WTC11 (cell line): ENCODE measurements around the gene ENPP6. TPM values are rescaled to one million over a fixed set of nuclear protein-coding genes. Genes with fewer than 3 reads are reported as not detected.

Experiments
- ATAC-seq: fragments of 200-7000 bp; cut with Tn5 transposase; 2 replicates; pipeline ENCODE4 v1.10.0; 2021; ENCODE audit warnings: mild to moderate bottlenecking, moderate library complexity
- CTCF ChIA-PET: fragments of 300-600 bp; sonication (Branson Sonifier 250); formaldehyde crosslinking; loops from one replicate; lab custom pipeline; 2021; ENCODE audit warnings: antibody characterized with exemption; lab: Charles Lee
- POLR2A ChIA-PET: fragments of 350-600 bp; sonication (Branson Sonifier 250); formaldehyde crosslinking; loops from one replicate; lab custom pipeline; 2021; ENCODE audit warnings: antibody characterized with exemption; lab: Charles Lee
- DNase-seq: peaks from one replicate; pipeline ENCODE4 v3.0.0; 2021; ENCODE audit warnings: low spot score
- H3K27ac Mint-ChIP-seq: 2 replicates; pipeline ENCODE4 v1.8.0; 2021; ENCODE audit warnings: mixed read lengths
- H3K27me3 Mint-ChIP-seq: 2 replicates; pipeline ENCODE4 v1.8.0; 2021; ENCODE audit warnings: low read depth, mild to moderate bottlenecking, moderate library complexity, mixed read lengths
- H3K36me3 Mint-ChIP-seq: 2 replicates; pipeline ENCODE4 v1.8.0; 2021; ENCODE audit warnings: mixed read lengths
- H3K4me1 Mint-ChIP-seq: 2 replicates; pipeline ENCODE4 v1.8.0; 2022; ENCODE audit warnings: mixed read lengths
- H3K4me3 Mint-ChIP-seq: 2 replicates; pipeline ENCODE4 v1.8.0; 2021; ENCODE audit warnings: mild to moderate bottlenecking, moderate library complexity, mixed read lengths
- H3K9me3 Mint-ChIP-seq: 2 replicates; pipeline ENCODE4 v1.8.0; 2021; ENCODE audit warnings: mixed read lengths
- CDX4 ChIP-seq: fragments of 250-450 bp; sonication (Bioruptor Pico); IDR thresholded peaks from 2 replicates; pipeline ENCODE4 v1.9.0; 2021; ENCODE audit warnings: moderate library complexity, mild to moderate bottlenecking, inconsistent platforms, borderline replicate concordance
- CREB1 ChIP-seq: sonication (generic); formaldehyde crosslinking; IDR thresholded peaks from 2 replicates; pipeline ENCODE4 v1.8.0; 2023; ENCODE audit warnings: mild to moderate bottlenecking, missing genetic modification reagents
- E2F5 ChIP-seq: sonication (generic); formaldehyde crosslinking; IDR thresholded peaks from 2 replicates; pipeline ENCODE4 v1.8.1; 2022; ENCODE audit warnings: mild to moderate bottlenecking, moderate library complexity, missing genetic modification reagents
- EMX1 ChIP-seq: fragments of 250-450 bp; sonication (Bioruptor Pico); IDR thresholded peaks from 2 replicates; pipeline ENCODE4 v1.8.0; 2021; ENCODE audit warnings: mild to moderate bottlenecking
- ETV6 ChIP-seq: sonication (generic); formaldehyde crosslinking; IDR thresholded peaks from 2 replicates; pipeline ENCODE4 v1.8.1; 2022; ENCODE audit warnings: mild to moderate bottlenecking, missing genetic modification reagents
- FOXP4 ChIP-seq: sonication (generic); formaldehyde crosslinking; IDR thresholded peaks from 2 replicates; pipeline ENCODE4 v1.8.0; 2022; ENCODE audit warnings: mild to moderate bottlenecking, missing genetic modification reagents
- GTF2I ChIP-seq: fragments of 250-450 bp; sonication (Bioruptor Pico); conservative IDR thresholded peaks from 2 replicates; pipeline ENCODE4 v1.4.0; 2021; ENCODE audit warnings: mild to moderate bottlenecking
- IRF1 ChIP-seq: sonication (generic); formaldehyde crosslinking; IDR thresholded peaks from 2 replicates; pipeline ENCODE4 v1.8.0; 2023; ENCODE audit warnings: missing genetic modification reagents
- IRF2 ChIP-seq: sonication (generic); formaldehyde crosslinking; IDR thresholded peaks from 2 replicates; pipeline ENCODE4 v1.8.0; 2022; ENCODE audit warnings: low read depth, missing genetic modification reagents, borderline replicate concordance
- MYBL2 ChIP-seq: sonication (generic); formaldehyde crosslinking; IDR thresholded peaks from 2 replicates; pipeline ENCODE4 v1.8.1; 2023; ENCODE audit warnings: mild to moderate bottlenecking, moderate library complexity, missing genetic modification reagents
- RELA ChIP-seq: sonication (generic); formaldehyde crosslinking; IDR thresholded peaks from 2 replicates; pipeline ENCODE4 v1.8.1; 2022; ENCODE audit warnings: missing genetic modification reagents, mild to moderate bottlenecking, borderline replicate concordance
- RORB ChIP-seq: fragments of 250-450 bp; sonication (Bioruptor Pico); IDR thresholded peaks from 2 replicates; pipeline ENCODE4 v1.9.0; 2021; ENCODE audit warnings: mild to moderate bottlenecking
- SOX15 ChIP-seq: fragments of 250-450 bp; sonication (Bioruptor Pico); IDR thresholded peaks from 2 replicates; pipeline ENCODE4 v1.9.0; 2021; ENCODE audit warnings: mild to moderate bottlenecking
- STAT6 ChIP-seq: sonication (generic); formaldehyde crosslinking; conservative IDR thresholded peaks from 2 replicates; pipeline ENCODE4 v1.8.1; 2023; ENCODE audit warnings: mild to moderate bottlenecking, low read depth, missing genetic modification reagents, moderate library complexity
- TEAD4 ChIP-seq: sonication (generic); formaldehyde crosslinking; IDR thresholded peaks from 2 replicates; pipeline ENCODE4 v1.8.0; 2022; ENCODE audit warnings: mild to moderate bottlenecking, missing genetic modification reagents
- ZMAT4 ChIP-seq: fragments of 250-450 bp; sonication (Bioruptor Pico); IDR thresholded peaks from 2 replicates; pipeline ENCODE4 v1.9.0; 2021; ENCODE audit warnings: mild to moderate bottlenecking
- ZNF263 ChIP-seq: sonication (generic); formaldehyde crosslinking; IDR thresholded peaks from 2 replicates; pipeline ENCODE4 v1.8.1; 2022; ENCODE audit warnings: low read depth, mild to moderate bottlenecking, moderate library complexity, missing genetic modification reagents
- ZNF317 ChIP-seq: sonication (generic); formaldehyde crosslinking; IDR thresholded peaks from 2 replicates; pipeline ENCODE4 v1.8.1; 2023; ENCODE audit warnings: low read depth, mild to moderate bottlenecking, moderate library complexity, missing genetic modification reagents, borderline replicate concordance
- ZNF416 ChIP-seq: fragments of 250-450 bp; sonication (Bioruptor Pico); IDR thresholded peaks from 2 replicates; pipeline ENCODE4 v1.9.0; 2021; ENCODE audit warnings: mild to moderate bottlenecking, inconsistent platforms
- ZNF425 ChIP-seq: fragments of 250-450 bp; sonication (Bioruptor Pico); conservative IDR thresholded peaks from 2 replicates; pipeline ENCODE4 v1.9.0; 2021; ENCODE audit warnings: mild to moderate bottlenecking
- total RNA-seq: library from RNA; stranded (reverse); gene quantifications from 3 replicates; pipeline ENCODE4 v1.2.3, GENCODE V29; 2021

ENPP6 gene
- total RNA-seq, 1 experiment from 2014 or later = 0.09 TPM

GRCh38 chr4:184237612-184238011 lies 19.9 kb upstream of the ENPP6 start:
- CTCF ChIA-PET = interaction anchor here (1.7 to 1.8 kb wide), 2 partner anchors 27 to 70 kb away, joined by 4 to 5 read pairs; no protein-coding TSS in a partner anchor
- Mint-ChIP-seq H3K27ac (no peak overlapping the region), H3K4me1 (no peaks in the 10 kb centered on the region), H3K4me3 (no peak overlapping the region), H3K27me3 (no peaks in the 10 kb centered on the region), H3K36me3 (no peaks in the 10 kb centered on the region), H3K9me3 (no peaks in the 10 kb centered on the region)
- TF ChIP-seq GTF2I (CRISPR knock-in tag) = no peak
- no peak for TF ChIP-seq STAT6 (CRISPR knock-in tag)
- TF ChIP-seq TEAD4 (CRISPR knock-in tag) = no peak
- no peak for TF ChIP-seq FOXP4 (CRISPR knock-in tag)
- TF ChIP-seq ZNF317 (CRISPR knock-in tag) = no peak
- no peak for TF ChIP-seq RELA (CRISPR knock-in tag)
- TF ChIP-seq CREB1 = no peak
- POLR2A ChIA-PET = no interaction called here
- DNase-seq = no peak
- no peak for ATAC-seq

- ChIA-PET POLR2A (no interaction called here), CTCF (interaction anchor here (1.3 kb wide), 1 partner anchor 15 kb away, joined by 3 read pairs; no protein-coding TSS in a partner anchor)
- TF ChIP-seq SOX15 (CRISPR knock-in tag) (no peak), ZNF263 (CRISPR knock-in tag) (no peak), RORB (CRISPR knock-in tag) (no peak), STAT6 (CRISPR knock-in tag) (no peak), CDX4 (CRISPR knock-in tag) (no peak), ZNF416 (CRISPR knock-in tag) (no peak)
- Mint-ChIP-seq H3K27me3 (no peaks in the 10 kb centered on the region), H3K4me1 (no peaks in the 10 kb centered on the region), H3K36me3 (no peaks in the 10 kb centered on the region), H3K27ac (no peak overlapping the region), H3K9me3 (no peaks in the 10 kb centered on the region), H3K4me3 (no peak overlapping the region)
- ATAC-seq (no peak), DNase-seq (no peak)
Measured at GRCh38 chr4:184235526-184235925, 17.9 kb upstream of the ENPP6 start.

GRCh38 chr4:184234155-184234554 lies 16.5 kb upstream of the ENPP6 start:
- H3K27ac Mint-ChIP-seq = no peak overlapping the region
- H3K4me1 Mint-ChIP-seq = no peaks in the 10 kb centered on the region
- H3K4me3 Mint-ChIP-seq = no peak overlapping the region
- ChIA-PET CTCF (no interaction called here), POLR2A (no interaction called here)
- H3K9me3 Mint-ChIP-seq = no peaks in the 10 kb centered on the region
- no peak for ATAC-seq
- H3K36me3 Mint-ChIP-seq = no peaks in the 10 kb centered on the region
- H3K27me3 Mint-ChIP-seq = no peaks in the 10 kb centered on the region
- DNase-seq = no peak
- TF ChIP-seq IRF2 (CRISPR knock-in tag) (no peak), ZNF425 (CRISPR knock-in tag) (no peak), ZMAT4 (CRISPR knock-in tag) (no peak), ETV6 (CRISPR knock-in tag) (no peak), MYBL2 (CRISPR knock-in tag) (no peak), IRF1 (CRISPR knock-in tag) (no peak), EMX1 (CRISPR knock-in tag) (no peak), E2F5 (CRISPR knock-in tag) (no peak)
